ENCODE measurements around the gene EPN2. TPM values are rescaled to one million over a fixed set of nuclear protein-coding genes. Genes with fewer than 3 reads are reported as not detected.

The EPN2 gene
- total RNA-seq, 2 experiments from 2014 or later = 3.2 to 4.6 TPM

- H3K4me3 Mint-ChIP-seq = no peak overlapping the region
- ATAC-seq (no peak), DNase-seq (no peak)
- H3K9me3 Mint-ChIP-seq = no peaks in the 10 kb centered on the region
- no peaks in the 10 kb centered on the region for H3K36me3 Mint-ChIP-seq (ENCODE audit: low read depth)
- peaks cover 3% of the 10 kb centered on the region for H3K27me3 Mint-ChIP-seq
- no peaks in the 10 kb centered on the region for H3K4me1 Mint-ChIP-seq (ENCODE audit: low read depth)
- CTCF ChIA-PET = interaction anchor here (0.9 kb wide), 1 partner anchor 94 kb away, joined by 3 read pairs; no protein-coding TSS in a partner anchor
- no peak for TF ChIP-seq CTCF (IDR thresholded peaks at IDR 0.05)
- intact Hi-C loops (cut with micrococcal nuclease) = no loop called here
- POLR2A ChIA-PET = no interaction called here
- no peak overlapping the region for H3K27ac Mint-ChIP-seq
Measured at GRCh38 chr17:19244781-19245180, 7.6 kb downstream of the EPN2 start.

DNA sequence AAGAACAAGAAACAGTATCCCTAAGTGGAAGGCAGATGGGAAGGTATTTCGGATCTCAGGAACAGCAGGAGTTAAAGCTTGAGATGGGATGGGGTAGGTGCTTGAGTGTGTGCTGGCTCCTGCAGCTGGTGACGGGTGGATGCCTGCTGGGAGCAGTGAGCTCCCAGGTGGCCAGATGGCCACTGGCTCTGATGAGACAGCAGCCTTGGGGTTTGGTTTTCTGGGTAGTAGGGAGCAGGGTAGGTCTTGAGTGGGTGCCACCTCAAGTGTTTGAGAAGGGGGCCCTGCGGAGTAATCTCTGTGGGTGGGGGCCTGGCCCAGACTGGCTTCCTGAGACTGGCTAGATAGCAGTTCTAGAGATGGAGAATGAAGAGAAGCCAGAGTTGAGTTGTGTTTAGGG, 10.3 kb downstream of the EPN2 start:
- ChIA-PET CTCF (interaction anchor here (2.2 kb wide), 1 partner anchor 91 kb away, joined by 7 read pairs; no protein-coding TSS in a partner anchor), POLR2A (no interaction called here)
- Mint-ChIP-seq H3K4me3 (no peak overlapping the region), H3K27ac (no peak overlapping the region), H3K9me3 (no peaks in the 10 kb centered on the region), H3K27me3 (peaks cover 3% of the 10 kb centered on the region), H3K36me3 (ENCODE audit: low read depth) (no peaks in the 10 kb centered on the region), H3K4me1 (ENCODE audit: low read depth) (no peaks in the 10 kb centered on the region)
- no peak for ATAC-seq
- intact Hi-C loops (cut with micrococcal nuclease) = no loop called here
- no peak for TF ChIP-seq CTCF (IDR thresholded peaks at IDR 0.05)
- DNase-seq = no peak

DNA sequence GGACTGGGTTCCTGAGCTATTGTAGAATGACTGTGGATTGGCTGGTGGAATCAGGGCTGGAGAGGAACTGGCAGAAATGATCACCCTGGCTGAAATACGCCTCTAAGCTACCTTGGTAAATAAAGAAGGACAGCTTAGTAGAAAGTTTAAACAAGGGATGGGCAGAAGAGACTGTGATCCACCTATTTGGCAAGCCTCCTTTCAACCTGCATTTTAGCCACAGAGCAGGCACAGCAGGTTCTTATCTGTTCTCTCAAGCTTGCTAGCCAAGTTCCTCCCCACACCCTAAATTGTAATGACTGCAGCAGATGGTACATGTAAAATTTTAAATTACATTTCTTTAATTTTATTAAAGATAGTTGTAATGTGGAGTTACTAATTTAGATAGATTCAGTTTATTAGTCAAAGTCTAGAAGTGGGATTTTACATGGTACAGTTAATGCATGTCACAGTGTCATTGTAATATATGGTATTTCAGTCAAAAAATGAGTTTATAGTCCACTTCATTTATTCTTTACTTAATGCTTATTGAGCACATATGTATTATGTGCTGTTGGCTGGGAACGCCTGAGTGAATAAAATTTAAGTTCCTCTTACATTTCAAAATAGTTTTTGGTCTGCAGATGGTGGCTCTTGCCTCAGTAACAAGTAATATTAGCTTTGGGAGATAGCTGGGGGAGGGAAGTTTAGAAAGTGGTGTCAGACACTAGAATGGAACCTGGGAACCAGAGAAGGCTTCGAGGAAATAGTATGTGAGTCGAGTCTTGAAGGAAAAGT, 11.2 kb downstream of the EPN2 start:
- Mint-ChIP-seq H3K36me3 (ENCODE audit: low read depth) (peaks cover 1% of the 10 kb centered on the region), H3K4me1 (ENCODE audit: low read depth) (no peaks in the 10 kb centered on the region), H3K27ac (no peak overlapping the region), H3K27me3 (peaks cover 6% of the 10 kb centered on the region), H3K4me3 (no peak overlapping the region), H3K9me3 (no peaks in the 10 kb centered on the region)
- POLR2A ChIA-PET = no interaction called here
- intact Hi-C loops (cut with micrococcal nuclease) = no loop called here
- CTCF ChIA-PET = interaction anchor here (2.2 kb wide), 1 partner anchor 90 kb away, joined by 7 read pairs; no protein-coding TSS in a partner anchor
- ATAC-seq (no peak), DNase-seq (no peak)
- TF ChIP-seq CTCF (IDR thresholded peaks at IDR 0.05) = no peak

DNA sequence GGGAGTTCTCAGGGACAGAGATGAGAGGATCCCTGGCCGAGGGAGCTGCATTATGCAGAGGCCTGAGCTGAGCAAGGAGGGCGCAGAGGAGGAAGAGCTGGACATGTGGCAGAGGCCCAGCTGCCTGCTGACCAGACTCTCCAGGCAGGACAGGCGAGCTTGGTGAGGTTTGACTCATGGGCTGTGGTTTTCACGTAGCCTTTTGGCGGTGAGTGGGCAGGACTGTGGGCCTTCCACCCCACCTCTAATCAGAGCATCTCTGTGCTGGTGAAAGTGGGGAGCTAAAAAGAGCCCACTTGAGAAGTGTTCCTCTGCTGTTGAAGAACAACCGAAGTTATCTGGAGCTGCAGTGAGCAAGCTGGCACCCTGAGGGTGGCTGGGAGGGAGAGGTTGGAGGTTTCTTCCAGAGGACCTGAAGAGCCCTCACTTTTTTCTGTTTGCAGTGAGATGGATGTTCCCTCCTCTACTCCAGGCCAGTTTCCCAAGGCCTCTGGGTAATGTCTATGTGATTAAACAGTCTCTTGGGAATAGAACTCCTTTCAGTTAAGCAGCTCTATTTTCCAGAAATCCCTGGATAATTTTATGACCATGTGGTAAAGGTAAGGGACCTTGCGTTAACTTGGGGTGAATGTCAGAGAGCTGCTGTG, 11.9 kb downstream of the EPN2 start:
- Mint-ChIP-seq H3K27ac (no peak overlapping the region), H3K27me3 (peaks cover 8% of the 10 kb centered on the region), H3K36me3 (ENCODE audit: low read depth) (peaks cover 1% of the 10 kb centered on the region), H3K4me1 (ENCODE audit: low read depth) (no peaks in the 10 kb centered on the region), H3K9me3 (no peaks in the 10 kb centered on the region), H3K4me3 (no peak overlapping the region)
- POLR2A ChIA-PET = no interaction called here
- DNase-seq = no peak
- ATAC-seq = no peak
- CTCF ChIA-PET = interaction anchor here (0.7 to 2.2 kb wide), 2 partner anchors 89 kb away, joined by 3 to 7 read pairs; no protein-coding TSS in a partner anchor
- TF ChIP-seq CTCF (IDR thresholded peaks at IDR 0.05) = no peak
- intact Hi-C loops (cut with micrococcal nuclease) = no loop called here

- Mint-ChIP-seq H3K9me3 (no peaks in the 10 kb centered on the region), H3K36me3 (ENCODE audit: low read depth) (peaks cover 1% of the 10 kb centered on the region), H3K27me3 (peaks cover 8% of the 10 kb centered on the region), H3K4me1 (ENCODE audit: low read depth) (no peaks in the 10 kb centered on the region), H3K4me3 (no peak overlapping the region), H3K27ac (no peak overlapping the region)
- CTCF ChIA-PET = interaction anchor here (0.7 kb wide), 1 partner anchor 88 kb away, joined by 3 read pairs; no protein-coding TSS in a partner anchor
- POLR2A ChIA-PET = no interaction called here
- DNase-seq (no peak), ATAC-seq (no peak)
- TF ChIP-seq CTCF (IDR thresholded peaks at IDR 0.05) = no peak
- intact Hi-C loops (cut with micrococcal nuclease) = no loop called here
Measured at GRCh38 chr17:19249681-19250080, 12.5 kb downstream of the EPN2 start.

All from activated CD8-positive, alpha-beta T cell treated with anti-CD3 and anti-CD28 coated beads for 36 hours (primary cell).